SU-DHL-6 (cell line): ENCODE data around the gene SAT2.

Experiments
- CTCF ChIP-seq: fragments of 200-600 bp; sonication (generic); IDR thresholded peaks from one replicate; pipeline ENCODE4 v1.5.1; 2017; ENCODE audit warnings: antibody characterized with exemption, mild to moderate bottlenecking, low read length, moderate library complexity; ENCODE audit not compliant: insufficient read depth, poor library complexity, severe bottlenecking
- EZH2phosphoT487 ChIP-seq: fragments of 200-600 bp; sonication (generic), shearing (Covaris generic); conservative IDR thresholded peaks from 2 replicates; pipeline ENCODE4 v1.6.1; 2018; ENCODE audit warnings: mild to moderate bottlenecking, antibody characterized with exemption, low read length, moderate library complexity, mixed read lengths

GRCh38 chr17:7606280-7606679 is 21.3 kb downstream of the SAT2 start:
- no peak for TF ChIP-seq CTCF
- TF ChIP-seq EZH2phosphoT487 = no peak
